Measurements from ENCODE around the gene RPL27. TPM values are rescaled to one million over a fixed set of nuclear protein-coding genes. Genes with fewer than 3 reads are reported as not detected.

RPL27 gene
- total and polyA plus RNA-seq, 2 of the 13 experiments (the other 11 are each of a cell fraction or from before 2014, with no cell fraction given): 1,585 to 5,840 TPM

- peak; percentile 92 for TF ChIP-seq CSRNP1 (CRISPR knock-in tag; IDR thresholded peaks at IDR 0.05)
- peak; percentile 63; the same call in 1 of the 2 replicates for TF ChIP-seq NFE2L1 (CRISPR knock-in tag; IDR thresholded peaks at IDR 0.05; ENCODE audit: borderline replicate concordance)
- no peak for TF ChIP-seq CBX2 (IDR thresholded peaks at IDR 0.05; ENCODE audit: low read depth, low read length)
- TF ChIP-seq CBX2 (CRISPR knock-in tag; IDR thresholded peaks at IDR 0.05; ENCODE audit: low read depth): peak; percentile 26; the same call in 1 of the 2 replicates
- TF ChIP-seq DPF2 (CRISPR knock-in tag; IDR thresholded peaks at IDR 0.05; ENCODE audit: borderline replicate concordance, low read depth): peak; percentile 52; the same call in 1 of the 2 replicates
- TF ChIP-seq ETS1 (CRISPR knock-in tag; IDR thresholded peaks at IDR 0.05): 0 out of 2 replicates have a peak, but pooled peaks have one; percentile 8
- no peak for TF ChIP-seq EHMT2 (IDR thresholded peaks at IDR 0.05; ENCODE audit: borderline replicate concordance, low read depth, low read length)
- TF ChIP-seq ZNF644 (CRISPR knock-in tag; IDR thresholded peaks at IDR 0.05; ENCODE audit: low read depth): peak; percentile 49; the same call in 1 of the 2 replicates
- TF ChIP-seq EP300 (IDR thresholded peaks at IDR 0.05; ENCODE audit: low read depth in 2 of 2, low read length in 2 of 2): peak; percentile 77 to 81; a peak in 3 of 4 replicates
- peak; percentile 75 for TF ChIP-seq EP300 (CRISPR knock-in tag; IDR thresholded peaks at IDR 0.05; ENCODE audit: borderline replicate concordance)
- peak; percentile 98 for TF ChIP-seq SALL1 (CRISPR knock-in tag; IDR thresholded peaks at IDR 0.05)
- TF ChIP-seq RBAK (CRISPR knock-in tag; IDR thresholded peaks at IDR 0.05): peak; percentile 81; the same call in 1 of the 2 replicates
- peak; percentile 85 for TF ChIP-seq HNRNPL (IDR thresholded peaks at IDR 0.05; ENCODE audit: low read depth, low read length)
- peak; percentile 93 to 98 for TF ChIP-seq POLR2A (IDR thresholded peaks at IDR 0.05; ENCODE audit: insufficient read depth in 1 of 2, low read depth in 2 of 2, low read length in 2 of 2)
- TF ChIP-seq ESRRA (CRISPR knock-in tag; IDR thresholded peaks at IDR 0.05; ENCODE audit: low read depth): peak; percentile 87; the same call in 1 of the 2 replicates
These were observed at the start of gene RPL27 (continued) for GRCh38 chr17:42997984-42998938.

Measured in HepG2 (cell line).